ENCODE results near the gene ALDH3B1.

GRCh38 chr11:68020575-68020974 lies 10.4 kb downstream of the ALDH3B1 start:
- TF ChIP-seq CTCF (conservative IDR thresholded peaks at IDR 0.05) (peak; percentile 52; the same call in 1 of the 2 replicates), ZFX (IDR thresholded peaks at IDR 0.05) (peak; percentile 26; the same call in 1 of the 2 replicates)
